ENCODE results near the gene TAS2R16.
A peak's percentile ranks its signal among the peaks of the same experiment; 100 is the strongest.

Gene TAS2R16

GRCh38 chr7:123003539-123004126 is 8.1 kb upstream of the TAS2R16 start:
- H3K4me3 ChIP-seq (ENCODE audit: low read depth, low read length), result no peak overlapping the region
- TF ChIP-seq CTCF (conservative IDR thresholded peaks at IDR 0.05; ENCODE audit: low read depth, low read length), result no peak
- DNase-seq (ENCODE audit: low read depth), result peak; percentile 76

DNA sequence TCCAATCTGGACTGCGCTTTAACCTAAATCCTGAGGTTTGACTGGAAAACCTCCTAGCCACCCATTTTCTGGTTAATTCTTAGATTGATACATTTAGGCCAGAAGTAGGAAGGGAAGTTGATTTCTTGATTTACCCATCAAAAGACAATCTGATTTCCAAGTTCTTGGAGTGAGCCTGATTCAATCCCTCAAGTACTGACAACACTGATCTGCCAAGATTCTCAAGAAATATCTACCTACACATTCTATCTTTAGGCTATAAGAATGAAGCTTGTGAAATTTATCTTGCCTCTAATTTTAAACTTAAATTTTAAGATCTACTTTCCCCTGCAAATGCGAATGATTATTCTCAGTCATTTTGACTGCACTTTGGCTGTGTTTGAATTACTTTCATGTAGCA is 5.9 kb downstream of the TAS2R16 start:
- no peak overlapping the region for H3K4me3 ChIP-seq (ENCODE audit: low read depth, low read length)

DNA sequence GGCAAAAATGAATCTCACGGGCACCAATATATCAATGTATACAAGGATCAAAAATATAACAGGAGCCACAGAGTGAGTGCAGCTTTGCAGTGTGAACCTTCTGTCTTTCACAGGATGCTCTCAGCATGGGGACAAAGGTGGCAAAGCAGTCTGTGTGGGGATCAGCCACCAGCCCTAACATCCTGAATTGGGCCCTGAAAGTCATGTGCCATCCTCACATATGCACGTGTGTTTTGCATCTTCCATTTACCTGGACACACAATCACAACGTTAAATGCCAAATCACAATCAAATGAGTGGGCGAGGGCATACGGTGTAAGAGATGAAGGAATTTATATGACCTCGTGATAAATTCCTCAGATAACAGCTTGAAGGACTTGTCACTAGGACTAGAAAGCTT is 6.5 kb downstream of the TAS2R16 start:
- no peak for TF ChIP-seq CTCF (conservative IDR thresholded peaks at IDR 0.05; ENCODE audit: low read depth, low read length)
- DNase-seq (ENCODE audit: low read depth), result no peak
- no peak overlapping the region for H3K4me3 ChIP-seq (ENCODE audit: low read depth, low read length)

More for the DNA sequence above, 5.9 kb downstream of the TAS2R16 start:
- TF ChIP-seq CTCF (conservative IDR thresholded peaks at IDR 0.05; ENCODE audit: low read depth, low read length), result no peak
- no peak for DNase-seq (ENCODE audit: low read depth)

DNA sequence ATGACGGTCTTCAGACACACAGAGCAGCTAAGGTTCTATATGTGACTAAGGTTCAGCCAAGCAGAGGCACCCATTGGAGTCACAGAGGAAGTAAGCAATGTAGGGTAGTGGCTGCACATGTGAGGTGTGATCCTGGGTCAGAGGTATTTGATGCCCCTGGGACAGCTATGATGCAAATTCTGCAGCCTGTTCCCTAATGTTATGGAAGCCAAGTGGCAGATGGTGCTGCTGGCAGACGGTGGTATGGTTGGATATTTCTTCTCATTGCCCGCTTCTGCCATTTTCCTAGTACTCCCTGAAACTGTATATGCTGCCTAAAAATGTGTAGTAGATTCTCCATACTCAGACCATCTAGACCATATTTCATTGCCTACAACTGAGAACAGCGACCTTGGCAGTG is 7.2 kb downstream of the TAS2R16 start:
- no peak for TF ChIP-seq CTCF (conservative IDR thresholded peaks at IDR 0.05; ENCODE audit: low read depth, low read length)
- no peak for DNase-seq (ENCODE audit: low read depth)
- no peak overlapping the region for H3K4me3 ChIP-seq (ENCODE audit: low read depth, low read length)

DNA sequence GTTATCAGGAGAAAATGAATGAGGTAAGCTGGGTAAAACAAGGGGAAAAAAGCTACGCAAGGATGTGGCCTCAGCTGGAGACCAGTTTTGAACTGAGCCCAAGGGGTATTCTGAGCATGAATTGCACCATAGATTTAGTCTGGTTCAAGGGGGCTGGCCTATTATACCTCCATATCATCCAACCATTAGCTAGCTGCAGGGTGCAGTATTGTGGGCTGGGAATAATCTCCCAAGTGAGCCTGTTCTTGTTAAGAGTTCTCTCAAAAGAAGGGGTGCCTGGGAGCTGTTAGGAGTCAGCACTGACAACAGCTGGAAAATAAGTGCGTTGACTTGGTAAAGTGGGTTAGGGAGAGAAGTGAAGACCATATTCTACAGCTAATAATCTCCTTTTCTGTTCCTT is 8.0 kb downstream of the TAS2R16 start:
- no peak for DNase-seq (ENCODE audit: low read depth)
- H3K4me3 ChIP-seq (ENCODE audit: low read depth, low read length), result no peak overlapping the region
- TF ChIP-seq CTCF (conservative IDR thresholded peaks at IDR 0.05; ENCODE audit: low read depth, low read length), result no peak

DNA sequence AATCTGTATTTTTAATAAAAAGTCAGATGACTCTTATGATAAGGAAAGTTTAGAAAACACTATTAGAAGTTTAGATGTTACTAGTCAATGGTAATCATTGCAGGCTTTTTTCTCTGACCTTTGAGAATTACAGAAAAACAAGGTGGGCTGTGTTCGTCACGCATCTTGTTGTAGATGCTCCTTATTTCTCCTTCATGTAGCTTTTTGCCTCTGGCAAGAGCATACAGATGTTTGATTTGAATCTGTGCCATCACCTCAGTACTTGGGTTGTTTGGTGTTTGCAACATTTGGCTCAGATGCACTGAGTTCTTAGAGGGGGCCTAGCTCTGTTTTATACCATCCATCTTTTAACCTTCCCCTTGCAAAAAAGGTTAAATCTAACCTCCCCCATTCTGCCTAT is 11.5 kb downstream of the TAS2R16 start:
- DNase-seq (ENCODE audit: low read depth), result peak; percentile 12
- no peak for TF ChIP-seq CTCF (conservative IDR thresholded peaks at IDR 0.05; ENCODE audit: low read depth, low read length)
- no peak overlapping the region for H3K4me3 ChIP-seq (ENCODE audit: low read depth, low read length)

DNA sequence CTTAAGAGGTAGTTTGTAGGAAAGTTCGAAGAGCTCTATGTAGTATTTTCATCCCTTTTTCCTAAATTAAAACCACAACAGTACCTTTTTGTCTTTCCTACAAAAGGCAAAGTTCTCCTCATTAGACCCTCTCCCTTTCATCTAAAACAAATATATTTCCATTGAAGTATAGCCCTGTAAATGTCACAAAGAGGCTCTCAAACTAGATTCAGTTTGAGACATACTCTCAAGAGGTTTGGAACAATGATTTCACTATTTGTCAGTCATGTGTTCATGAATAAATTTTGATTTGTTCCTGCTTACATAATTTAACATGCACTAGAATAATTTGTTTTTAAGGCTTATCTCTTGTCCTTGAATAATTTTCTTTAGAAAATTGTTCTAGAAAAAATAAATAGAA is 12.2 kb downstream of the TAS2R16 start:
- no peak for TF ChIP-seq CTCF (conservative IDR thresholded peaks at IDR 0.05; ENCODE audit: low read depth, low read length)
- DNase-seq (ENCODE audit: low read depth), result no peak
- H3K4me3 ChIP-seq (ENCODE audit: low read depth, low read length), result no peak overlapping the region

Measured in choroid plexus epithelial cell (primary cell).